GM23338 (cell line): ENCODE results near the gene HACD2. TPM values are rescaled to one million over a fixed set of nuclear protein-coding genes. Genes with fewer than 3 reads are reported as not detected.

Experiments used
- ATAC-seq: fragments of 200-7000 bp; cut with Tn5 transposase; 3 replicates; pipeline ENCODE4 v1.9.1; 2020
- DNase-seq: peaks from one replicate; pipeline ENCODE4 v3.0.0-alpha.2; 2015; ENCODE audit warnings: low spot score
- H2AFZ ChIP-seq: fragments of 200-600 bp; sonication (generic); 2 replicates; pipeline ENCODE4 v1.8.0; 2016; ENCODE audit warnings: antibody characterized with exemption, mild to moderate bottlenecking, moderate library complexity
- H3F3A ChIP-seq: fragments of 200-600 bp; sonication (generic); replicated peaks from 2 replicates; pipeline ENCODE4 v1.8.0; 2017; ENCODE audit warnings: antibody characterized with exemption, mixed run types, low read depth
- H3K27ac ChIP-seq: fragments of 200-600 bp; sonication (generic); 2 replicates; pipeline ENCODE4 v1.6.1; 2016; ENCODE audit warnings: low read depth
- H3K27me3 ChIP-seq: fragments of 200-600 bp; sonication (generic); 2 replicates; pipeline ENCODE4 v1.8.0; 2016; ENCODE audit warnings: mild to moderate bottlenecking, mixed run types, moderate library complexity; ENCODE audit not compliant: insufficient read depth
- H3K36me3 ChIP-seq: fragments of 200-600 bp; sonication (generic); 2 replicates; pipeline ENCODE4 v1.8.0; 2016; ENCODE audit warnings: mild to moderate bottlenecking; ENCODE audit not compliant: insufficient read depth
- H3K4me1 ChIP-seq: fragments of 200-600 bp; sonication (generic); 2 replicates; pipeline ENCODE4 v1.8.0; 2016; ENCODE audit warnings: mild to moderate bottlenecking, moderate library complexity; ENCODE audit not compliant: insufficient read depth
- H3K4me2 ChIP-seq: fragments of 200-600 bp; sonication (generic); 2 replicates; pipeline ENCODE4 v1.7.1; 2017; ENCODE audit warnings: mixed run types
- H3K4me3 ChIP-seq: fragments of 200-600 bp; sonication (generic); 2 replicates; pipeline ENCODE4 v1.6.1; 2016; ENCODE audit warnings: mixed run types
- H3K79me2 ChIP-seq: fragments of 200-600 bp; sonication (generic); replicated peaks from 2 replicates; pipeline ENCODE4 v1.8.0; 2017; ENCODE audit warnings: mild to moderate bottlenecking; ENCODE audit not compliant: insufficient read depth
- H3K9me2 ChIP-seq: fragments of 200-600 bp; sonication (generic); 2 replicates; pipeline ENCODE4 v1.8.0; 2017; ENCODE audit not compliant: insufficient read depth
- H4K20me1 ChIP-seq: fragments of 200-600 bp; sonication (generic); replicated peaks from 2 replicates; pipeline ENCODE4 v1.8.0; 2017; ENCODE audit warnings: mild to moderate bottlenecking; ENCODE audit not compliant: insufficient read depth
- H3K27ac Mint-ChIP-seq: 2 replicates; pipeline ENCODE4 v1.8.0; 2020; ENCODE audit warnings: inconsistent platforms, mild to moderate bottlenecking, moderate library complexity, mixed read lengths
- H3K27me3 Mint-ChIP-seq: 3 replicates; pipeline ENCODE4 v1.8.0; 2022; ENCODE audit warnings: low read depth, mild to moderate bottlenecking, moderate library complexity, mixed read lengths, inconsistent platforms; ENCODE audit not compliant: insufficient read depth, poor library complexity
- H3K36me3 Mint-ChIP-seq: 3 replicates; pipeline ENCODE4 v1.8.0; 2021; ENCODE audit warnings: low read depth, mild to moderate bottlenecking, inconsistent platforms, moderate library complexity, mixed read lengths
- H3K4me1 Mint-ChIP-seq: 3 replicates; pipeline ENCODE4 v1.8.0; 2020; ENCODE audit warnings: mild to moderate bottlenecking, inconsistent platforms, mixed read lengths
- H3K4me3 Mint-ChIP-seq: 3 replicates; pipeline ENCODE4 v1.8.0; 2021; ENCODE audit warnings: moderate library complexity, mild to moderate bottlenecking, inconsistent platforms, mixed read lengths
- H3K9me3 Mint-ChIP-seq: 3 replicates; pipeline ENCODE4 v1.8.0; 2020; ENCODE audit warnings: moderate library complexity, mild to moderate bottlenecking, inconsistent platforms, mixed read lengths
- CREB1 ChIP-seq: fragments of 250-450 bp; sonication (Bioruptor Pico); IDR thresholded peaks from 2 replicates; pipeline ENCODE4 v1.5.0; 2020; ENCODE audit warnings: low read depth, mild to moderate bottlenecking, moderate library complexity
- EZH2phosphoT487 ChIP-seq: fragments of 200-600 bp; sonication (generic); IDR thresholded peaks from one replicate; pipeline ENCODE4 v1.8.1; 2018; ENCODE audit warnings: antibody characterized with exemption; ENCODE audit not compliant: unreplicated experiment
- JUNB ChIP-seq: IDR thresholded peaks from one replicate; pipeline ENCODE4 v1.6.1; 2016; ENCODE audit warnings: antibody characterized with exemption; ENCODE audit not compliant: unreplicated experiment
- NANOG ChIP-seq: IDR thresholded peaks from 2 replicates; pipeline ENCODE4 v1.6.1; 2016; ENCODE audit warnings: antibody characterized with exemption, borderline replicate concordance
- POLR2AphosphoS5 ChIP-seq: IDR thresholded peaks from 2 replicates; pipeline ENCODE4 v1.6.1; 2016; ENCODE audit warnings: antibody characterized with exemption, low read depth
- ZNF331 ChIP-seq: fragments of 250-450 bp; sonication (Bioruptor Pico); IDR thresholded peaks from 2 replicates; pipeline ENCODE4 v1.5.0; 2020; ENCODE audit warnings: low read depth, mild to moderate bottlenecking, moderate library complexity
- ZNF462 ChIP-seq: fragments of 250-450 bp; sonication (Bioruptor Pico); IDR thresholded peaks from 2 replicates; pipeline ENCODE4 v1.5.0; 2020; ENCODE audit warnings: mild to moderate bottlenecking, moderate library complexity
- polyA plus RNA-seq: library from polyadenylated mRNA; unstranded; fragments of >200 nt; fragmentation: Nextera tagmentation; extraction: Ambion mirVana; gene quantifications from 2 replicates; pipeline ENCODE4 v1.2.1, GENCODE V29; 2016
- total RNA-seq: library from RNA; depleted of rRNA; stranded (reverse); fragments of >200 nt; shearing (Covaris generic); gene quantifications from 2 replicates; pipeline ENCODE4 v1.2.3, GENCODE V29; 2014
- TF ChIP-seq, protein P1 (sequence below): IDR thresholded peaks from one replicate; pipeline ENCODE4 v1.6.1; 2018; ENCODE audit warnings: antibody characterized with exemption; ENCODE audit not compliant: unreplicated experiment

The HACD2 gene
- total and polyA plus RNA-seq, 2 experiments from 2014 or later: 13.4 to 31.5 TPM

GRCh38 chr3:123475786-123476185 lies 109.1 kb downstream of the HACD2 start (continued):
- TF ChIP-seq, protein P1, sequence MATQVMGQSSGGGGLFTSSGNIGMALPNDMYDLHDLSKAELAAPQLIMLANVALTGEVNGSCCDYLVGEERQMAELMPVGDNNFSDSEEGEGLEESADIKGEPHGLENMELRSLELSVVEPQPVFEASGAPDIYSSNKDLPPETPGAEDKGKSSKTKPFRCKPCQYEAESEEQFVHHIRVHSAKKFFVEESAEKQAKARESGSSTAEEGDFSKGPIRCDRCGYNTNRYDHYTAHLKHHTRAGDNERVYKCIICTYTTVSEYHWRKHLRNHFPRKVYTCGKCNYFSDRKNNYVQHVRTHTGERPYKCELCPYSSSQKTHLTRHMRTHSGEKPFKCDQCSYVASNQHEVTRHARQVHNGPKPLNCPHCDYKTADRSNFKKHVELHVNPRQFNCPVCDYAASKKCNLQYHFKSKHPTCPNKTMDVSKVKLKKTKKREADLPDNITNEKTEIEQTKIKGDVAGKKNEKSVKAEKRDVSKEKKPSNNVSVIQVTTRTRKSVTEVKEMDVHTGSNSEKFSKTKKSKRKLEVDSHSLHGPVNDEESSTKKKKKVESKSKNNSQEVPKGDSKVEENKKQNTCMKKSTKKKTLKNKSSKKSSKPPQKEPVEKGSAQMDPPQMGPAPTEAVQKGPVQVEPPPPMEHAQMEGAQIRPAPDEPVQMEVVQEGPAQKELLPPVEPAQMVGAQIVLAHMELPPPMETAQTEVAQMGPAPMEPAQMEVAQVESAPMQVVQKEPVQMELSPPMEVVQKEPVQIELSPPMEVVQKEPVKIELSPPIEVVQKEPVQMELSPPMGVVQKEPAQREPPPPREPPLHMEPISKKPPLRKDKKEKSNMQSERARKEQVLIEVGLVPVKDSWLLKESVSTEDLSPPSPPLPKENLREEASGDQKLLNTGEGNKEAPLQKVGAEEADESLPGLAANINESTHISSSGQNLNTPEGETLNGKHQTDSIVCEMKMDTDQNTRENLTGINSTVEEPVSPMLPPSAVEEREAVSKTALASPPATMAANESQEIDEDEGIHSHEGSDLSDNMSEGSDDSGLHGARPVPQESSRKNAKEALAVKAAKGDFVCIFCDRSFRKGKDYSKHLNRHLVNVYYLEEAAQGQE: no peak
- TF ChIP-seq NANOG: no peak
- TF ChIP-seq CREB1 (CRISPR knock-in tag): no peak

- Histone ChIP-seq H3K36me3 (no peaks in the 10 kb centered on the region), H4K20me1 (no peaks in the 10 kb centered on the region), H3K27me3 (no peaks in the 10 kb centered on the region), H3K79me2 (no peaks in the 10 kb centered on the region), H3K4me3 (no peak overlapping the region), H3F3A (no peaks in the 10 kb centered on the region), H3K9me2 (no peaks in the 10 kb centered on the region), H2AFZ (no peak overlapping the region), H3K4me1 (no peaks in the 10 kb centered on the region), H3K4me2 (no peak overlapping the region), H3K27ac (no peak overlapping the region)
- Mint-ChIP-seq H3K4me1 (peaks cover 3% of the 10 kb centered on the region; the same call in 2 of the 3 replicates), H3K9me3 (no peaks in the 10 kb centered on the region), H3K27ac (no peak overlapping the region), H3K27me3 (no peaks in the 10 kb centered on the region), H3K4me3 (no peak overlapping the region), H3K36me3 (no peaks in the 10 kb centered on the region)
- DNase-seq (no peak), ATAC-seq (no peak)
- TF ChIP-seq POLR2AphosphoS5 (no peak), ZNF331 (CRISPR knock-in tag) (no peak), EZH2phosphoT487 (no peak), ZNF462 (CRISPR knock-in tag) (no peak), NANOG (no peak), JUNB (no peak)
- TF ChIP-seq, protein P1: no peak
Measured at GRCh38 chr3:123471106-123471505, 113.7 kb downstream of the HACD2 start.
